ENCODE measurements around the gene MYO5A.

GRCh38 chr15:52439470-52439869 lies 89.2 kb downstream of the MYO5A start:
- no peak for TF ChIP-seq CTCF (IDR thresholded peaks at IDR 0.05; ENCODE audit: insufficient read depth, low read length)
- no peak for TF ChIP-seq SPI1 (IDR thresholded peaks at IDR 0.05; ENCODE audit: borderline replicate concordance, low read depth)
- no peak for TF ChIP-seq REST (IDR thresholded peaks at IDR 0.05; ENCODE audit: insufficient replicate concordance, low read depth)
- no peak for TF ChIP-seq GABPA (IDR thresholded peaks at IDR 0.05; ENCODE audit: low read depth)
